ENCODE results near the gene CYFIP2.

DNA sequence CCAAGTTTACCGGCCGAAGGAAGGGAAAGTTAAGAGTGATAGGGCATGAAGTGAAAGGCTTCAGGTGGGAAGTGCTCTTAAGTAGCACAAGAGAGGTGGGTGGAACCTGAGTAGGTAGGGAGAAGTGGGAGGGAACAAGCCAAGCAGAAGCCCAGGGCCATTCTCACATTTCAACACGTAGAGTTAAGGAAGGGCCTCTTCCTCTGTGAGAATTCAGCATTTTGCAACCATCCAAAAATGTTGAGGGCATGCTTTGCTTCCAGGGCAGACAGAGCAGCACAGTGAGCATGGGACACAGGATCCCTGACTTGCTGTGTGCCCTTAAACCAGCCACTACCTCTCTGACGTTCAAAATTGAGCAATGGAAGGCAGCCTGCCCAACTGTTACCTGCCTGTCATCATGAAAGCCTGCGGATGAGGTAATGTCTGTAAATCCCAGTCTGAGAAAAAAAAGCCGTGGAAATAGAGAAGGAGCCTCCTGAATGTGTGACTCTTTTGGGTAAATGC, 3.3 kb downstream of the CYFIP2 start:
- TF ChIP-seq, protein P1, sequence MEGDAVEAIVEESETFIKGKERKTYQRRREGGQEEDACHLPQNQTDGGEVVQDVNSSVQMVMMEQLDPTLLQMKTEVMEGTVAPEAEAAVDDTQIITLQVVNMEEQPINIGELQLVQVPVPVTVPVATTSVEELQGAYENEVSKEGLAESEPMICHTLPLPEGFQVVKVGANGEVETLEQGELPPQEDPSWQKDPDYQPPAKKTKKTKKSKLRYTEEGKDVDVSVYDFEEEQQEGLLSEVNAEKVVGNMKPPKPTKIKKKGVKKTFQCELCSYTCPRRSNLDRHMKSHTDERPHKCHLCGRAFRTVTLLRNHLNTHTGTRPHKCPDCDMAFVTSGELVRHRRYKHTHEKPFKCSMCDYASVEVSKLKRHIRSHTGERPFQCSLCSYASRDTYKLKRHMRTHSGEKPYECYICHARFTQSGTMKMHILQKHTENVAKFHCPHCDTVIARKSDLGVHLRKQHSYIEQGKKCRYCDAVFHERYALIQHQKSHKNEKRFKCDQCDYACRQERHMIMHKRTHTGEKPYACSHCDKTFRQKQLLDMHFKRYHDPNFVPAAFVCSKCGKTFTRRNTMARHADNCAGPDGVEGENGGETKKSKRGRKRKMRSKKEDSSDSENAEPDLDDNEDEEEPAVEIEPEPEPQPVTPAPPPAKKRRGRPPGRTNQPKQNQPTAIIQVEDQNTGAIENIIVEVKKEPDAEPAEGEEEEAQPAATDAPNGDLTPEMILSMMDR (IDR thresholded peaks at IDR 0.05; ENCODE audit: poor library complexity, severe bottlenecking), result no peak
- no peak for TF ChIP-seq POLR2AphosphoS5 (IDR thresholded peaks at IDR 0.05)
